Spleen (tissue), 11 donors: ENCODE measurements around the gene PARN. TPM values are rescaled to one million over a fixed set of nuclear protein-coding genes. Genes with fewer than 3 reads are reported as not detected.
A peak's percentile ranks its signal among the peaks of the same experiment; 100 is the strongest.
"Not testable (repeated sequence)": the region's sequence is repeated elsewhere in the genome, so short reads cannot be mapped to it uniquely, and the experiment has no call there.

ENCODE experiments used
- DNase-seq: peaks from one replicate; pipeline ENCODE4 v3.0.0-alpha.2; 2020
- H3K27ac ChIP-seq, 8 donors: fragments of 200-600 bp; sonication (generic) in 7 of 8; 1 replicate in 4 of 8; 2 replicates in 4 of 8; pipeline versions ENCODE4 v1.5.0 to v1.8.0; 2016 to 2021; ENCODE audit warnings: inconsistent platforms in 4 of 8, mild to moderate bottlenecking in 4 of 8, moderate library complexity in 1 of 8
- H3K27me3 ChIP-seq, 7 donors: fragments of 200-600 bp; sonication (generic) in 6 of 7; replicated peaks in 1 of 7; 1 replicate in 4 of 7; 2 replicates in 3 of 7; pipeline versions ENCODE4 v1.5.0 to v1.8.0; 2016 to 2021; ENCODE audit warnings: inconsistent platforms in 3 of 7, mild to moderate bottlenecking in 1 of 7
- H3K36me3 ChIP-seq, 6 donors: fragments of 200-600 bp; sonication (generic) in 5 of 6; 1 replicate in 4 of 6; 2 replicates in 2 of 6; pipeline versions ENCODE4 v1.5.0 to v1.8.0; 2016 to 2021; ENCODE audit warnings: inconsistent platforms in 2 of 6
- H3K4me1 ChIP-seq, 6 donors: fragments of 200-600 bp; sonication (generic) in 5 of 6; 1 replicate in 3 of 6; 2 replicates in 3 of 6; pipeline versions ENCODE4 v1.5.0 to v1.8.0; 2016 to 2021; ENCODE audit warnings: inconsistent platforms in 3 of 6
- H3K4me3 ChIP-seq, 8 donors: fragments of 200-600 bp; sonication (generic) in 7 of 8; 1 replicate in 4 of 8; 2 replicates in 4 of 8; pipeline versions ENCODE4 v1.5.0 to v1.8.0; 2016 to 2021; ENCODE audit warnings: inconsistent platforms in 4 of 8, mild to moderate bottlenecking in 4 of 8, moderate library complexity in 2 of 8
- H3K9me3 ChIP-seq, 8 donors: fragments of 200-600 bp; sonication (generic) in 7 of 8; 1 replicate in 4 of 8; 2 replicates in 4 of 8; pipeline versions ENCODE4 v1.5.0 to v1.8.0; 2016 to 2021; ENCODE audit warnings: inconsistent platforms in 4 of 8
- CTCF ChIP-seq, 11 experiments: fragments of 200-600 bp in 7 of 11; fragments of 450-650 bp in 4 of 11; sonication (generic) in 4 of 11; IDR thresholded peaks in 8 of 11; conservative IDR thresholded peaks in 3 of 11; 1 replicate in 7 of 11; 2 replicates in 4 of 11; pipeline versions ENCODE4 v1.4.0 to v1.8.0; 2016 to 2021; ENCODE audit warnings: antibody characterized with exemption in 11 of 11, inconsistent platforms in 4 of 11, mild to moderate bottlenecking in 1 of 11
- POLR2A ChIP-seq, 3 donors: fragments of 450-650 bp; IDR thresholded peaks; one replicate each; pipeline ENCODE4 v1.5.1; 2017; ENCODE audit warnings: antibody characterized with exemption in 3 of 3, mild to moderate bottlenecking in 1 of 3
- POLR2AphosphoS5 ChIP-seq, 3 donors: sonication (generic); formaldehyde crosslinking; IDR thresholded peaks; one replicate each; pipeline ENCODE4 v1.5.1; 2017; ENCODE audit warnings: antibody characterized with exemption in 3 of 3
- WGBS, 5 donors: extraction: QIAGEN DNeasy Blood & Tissue Kit in 3 of 5; methylation state at CpG; one replicate each; pipeline versions ENCODE4 v1.1.5 to v1.1.7; 2013 to 2018; 5-methylcytosine and 5-hydroxymethylcytosine counted together
- intact Hi-C: fragments of 100-400 bp; cut with DNase I; formaldehyde crosslinking; loops from one replicate; pipeline ENCODE4 v1.15.0; 2023; ENCODE audit warnings: low total_unique reads
- polyA plus RNA-seq, 3 donors: library from polyadenylated mRNA; stranded (reverse); fragments of 200-250 nt; gene quantifications; one replicate each; pipeline ENCODE4 v1.2.1, GENCODE V29; 2013
- total RNA-seq, 7 donors: library from RNA; depleted of rRNA in 3 of 7; stranded (reverse); fragments of >200 nt in 3 of 7; fragmentation: NEBNext Ultra II Directional in 4 of 7; extraction: Animal tissue kit (Norgen Biotek cat#: 25700) in 4 of 7; gene quantifications; one replicate each; pipeline versions ENCODE4 v1.1.0 to v1.2.1, GENCODE V29; 2016 to 2021
- donor health status: healthy with polysubstance abuse.
- donor health status: DM: no; HTN: no; CAD: no; lungs with moderate emphysema.
- donor health status: DM: no; HTN: no; CAD: no.
- donor health status: Bipolar disorder and iron deficiency.
- donor health status: healthy.
- donor health status: DM: no; HTN: no; CAD: no.
- donor health status: DM: yes; HTN: yes; CAD: no.

PARN gene
- total and polyA plus RNA-seq, 10 donors = 10.3 to 49.0 (median 35.6) TPM

- WGBS, 5 donors = 66 to 81% (median 78%) methylated on average over 2 of the region's 2 CpGs
- no peak overlapping the region for H3K27ac ChIP-seq
- H3K36me3 ChIP-seq = peaks cover 4 to 100% (median 82%) of the 10 kb centered on the region in 6 donors
- H3K9me3 ChIP-seq = no peaks in the 10 kb centered on the region
- no peaks in the 10 kb centered on the region for H3K4me1 ChIP-seq
- DNase-seq = no peak
- no peak for TF ChIP-seq POLR2A (IDR thresholded peaks at IDR 0.05)
- peak in 7 of 11 experiments; percentile 13 to 54 (median 38) for TF ChIP-seq CTCF (IDR thresholded peaks at IDR 0.05 in 8 of 11, conservative IDR thresholded peaks at IDR 0.05 in 3 of 11)
- intact Hi-C loops = no loop called here
- H3K4me3 ChIP-seq = no peak overlapping the region
- H3K27me3 ChIP-seq = no peaks in the 10 kb centered on the region
Measured at GRCh38 chr16:14600164-14600563, 29.9 kb downstream of the PARN start.

- intact Hi-C loops = no loop called here
- Histone ChIP-seq H3K27me3 (no peaks in the 10 kb centered on the region), H3K9me3 (no peaks in the 10 kb centered on the region), H3K4me1 (no peaks in the 10 kb centered on the region), H3K4me3 (no peak overlapping the region), H3K27ac (no peak overlapping the region), H3K36me3 (peaks cover 0 to 100% (median 82%) of the 10 kb centered on the region in 6 donors)
- TF ChIP-seq POLR2A (IDR thresholded peaks at IDR 0.05) = no peak
- TF ChIP-seq CTCF (IDR thresholded peaks at IDR 0.05 in 8 of 11, conservative IDR thresholded peaks at IDR 0.05 in 3 of 11) = no peak
- TF ChIP-seq POLR2AphosphoS5 (IDR thresholded peaks at IDR 0.05) = no peak
- DNase-seq = no peak
- WGBS, 5 donors = 76 to 89% (median 81%) methylated on average over 3 of the region's 3 CpGs
Measured at GRCh38 chr16:14586637-14587305, 43.3 kb downstream of the PARN start.

- intact Hi-C loops = no loop called here
- Histone ChIP-seq H3K27ac (no peak overlapping the region), H3K4me1 (no peaks in the 10 kb centered on the region), H3K4me3 (no peak overlapping the region), H3K9me3 (no peaks in the 10 kb centered on the region), H3K36me3 (peaks cover 0 to 100% (median 82%) of the 10 kb centered on the region in 6 donors), H3K27me3 (no peaks in the 10 kb centered on the region)
- WGBS, 5 donors = 94 to 98% (median 96%) methylated on average over 3 of the region's 3 CpGs
- no peak for DNase-seq
- TF ChIP-seq POLR2AphosphoS5 (IDR thresholded peaks at IDR 0.05) = no peak
- no peak for TF ChIP-seq CTCF (IDR thresholded peaks at IDR 0.05 in 8 of 11, conservative IDR thresholded peaks at IDR 0.05 in 3 of 11)
Measured at GRCh38 chr16:14585287-14585686, 44.8 kb downstream of the PARN start.

- WGBS, 5 donors = 83 to 97% (median 91%) methylated on average over 3 of the region's 3 CpGs
- peaks cover 0 to 100% (median 90%) of the 10 kb centered on the region in 6 donors for H3K36me3 ChIP-seq
- H3K4me3 ChIP-seq, intact Hi-C loops, DNase-seq, H3K27ac ChIP-seq, H3K4me1 ChIP-seq, H3K9me3 ChIP-seq, H3K27me3 ChIP-seq: not testable (repeated sequence)
Measured at GRCh38 chr16:14580926-14581325, 49.1 kb downstream of the PARN start.
